Stimulated activated CD8-positive, alpha-beta memory T cell treated with anti-CD3 and anti-CD28 coated beads, Interleukin-4, amount 100 ng/mL, for 1 hour (primary cell): ENCODE results near the gene RAD50.

Experiments used
- DNase-seq, 2 donors: peaks; one replicate each; pipeline ENCODE4 v3.0.0-alpha.2; 2020; ENCODE audit warnings: low read depth in 2 of 2, low spot score in 1 of 2

RAD50 gene

DNA sequence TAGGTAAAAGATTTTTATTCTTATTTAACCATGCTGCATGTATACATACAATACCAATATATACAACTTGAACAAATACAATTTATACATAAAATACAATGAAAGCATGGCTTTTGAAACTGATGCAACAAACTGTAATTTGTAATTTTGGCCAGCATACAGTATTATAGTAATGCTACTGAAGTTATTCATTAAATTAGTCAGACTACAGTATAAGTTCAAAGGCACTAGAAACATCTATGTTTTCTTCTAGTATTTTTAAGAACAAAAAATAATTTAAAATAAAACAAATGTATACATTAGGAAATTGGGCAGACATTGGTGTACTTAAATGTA lies 135.8 kb downstream of the RAD50 start:
- no peak for DNase-seq
